HG03354 (cell line): ENCODE data around the gene VAPA.

Source experiments
- ATAC-seq: cut with Tn5 transposase; IDR thresholded peaks from one replicate; pipeline ENCODE4 v1.9.1; 2021; ENCODE audit warnings: mild to moderate bottlenecking; ENCODE audit not compliant: unreplicated experiment, poor library complexity, severe bottlenecking

Gene VAPA

DNA sequence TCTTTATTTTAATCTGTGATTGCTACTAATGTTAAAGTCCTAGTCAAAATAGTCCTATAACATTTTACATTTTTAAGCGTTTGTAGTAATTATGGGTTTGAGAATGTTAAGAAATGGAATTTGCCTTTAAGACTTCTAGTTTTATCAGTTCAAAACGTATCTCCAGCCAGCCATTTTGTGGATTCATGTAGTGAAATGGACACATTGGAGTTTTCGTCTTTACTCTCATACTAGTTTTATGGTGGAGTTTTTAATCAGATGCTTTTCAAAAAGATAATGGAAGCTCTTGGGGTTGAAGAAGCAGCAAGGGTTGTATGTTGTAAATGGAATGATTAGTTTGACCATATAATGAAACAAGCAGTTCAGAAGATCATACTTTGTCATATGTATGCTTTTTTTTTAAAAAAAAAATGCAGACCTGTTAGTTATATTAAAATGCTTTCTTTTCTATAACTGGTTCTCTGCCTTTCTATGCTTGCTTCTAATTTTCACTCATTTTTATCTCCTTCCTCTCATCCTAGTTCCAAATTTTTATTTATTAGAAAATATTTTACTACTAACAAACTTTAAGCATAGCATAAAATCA is 16.6 kb downstream of the VAPA start:
- no peak for ATAC-seq

DNA sequence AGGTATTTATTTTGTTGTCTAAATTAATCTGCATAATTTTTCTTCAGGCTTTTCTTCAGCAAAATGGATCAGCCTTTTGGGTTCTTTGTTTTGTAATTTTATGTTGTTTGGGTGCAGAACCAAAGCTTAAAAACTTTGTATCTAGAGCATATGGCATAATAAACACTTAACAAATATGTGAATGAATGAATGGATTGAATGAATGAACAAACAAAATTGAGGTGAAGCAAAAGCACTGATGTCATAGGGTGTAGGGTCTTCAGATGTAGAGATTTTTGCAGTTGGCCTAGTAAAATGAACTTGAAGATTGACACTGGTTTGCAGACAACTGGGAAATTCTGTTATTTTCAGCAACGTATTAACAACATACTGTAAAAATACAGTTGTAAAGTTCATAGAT is 17.3 kb downstream of the VAPA start:
- no peak for ATAC-seq

DNA sequence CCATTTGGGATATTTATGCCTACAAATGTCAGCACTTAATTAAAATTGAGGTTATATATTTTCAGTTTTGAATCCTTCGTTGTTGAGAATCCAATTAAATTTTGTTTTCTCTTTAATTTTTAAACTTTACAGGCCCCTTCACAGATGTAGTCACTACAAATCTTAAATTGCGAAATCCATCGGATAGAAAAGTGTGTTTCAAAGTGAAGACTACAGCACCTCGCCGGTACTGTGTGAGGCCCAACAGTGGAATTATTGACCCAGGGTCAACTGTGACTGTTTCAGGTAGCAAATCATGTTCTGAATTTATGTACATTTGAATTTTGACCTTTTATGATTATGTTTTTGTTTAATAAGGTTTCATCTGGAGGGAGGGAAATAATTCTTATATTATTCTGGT is 17.9 kb downstream of the VAPA start:
- no peak for ATAC-seq

GRCh38 chr18:9933865-9934264 is 20.0 kb downstream of the VAPA start:
- ATAC-seq, result no peak

- ATAC-seq, result no peak
These were observed 20.5 kb downstream of the VAPA start for GRCh38 chr18:9934274-9934673.

- ATAC-seq, result no peak
These were observed 27.3 kb downstream of the VAPA start for GRCh38 chr18:9941103-9941502.

DNA sequence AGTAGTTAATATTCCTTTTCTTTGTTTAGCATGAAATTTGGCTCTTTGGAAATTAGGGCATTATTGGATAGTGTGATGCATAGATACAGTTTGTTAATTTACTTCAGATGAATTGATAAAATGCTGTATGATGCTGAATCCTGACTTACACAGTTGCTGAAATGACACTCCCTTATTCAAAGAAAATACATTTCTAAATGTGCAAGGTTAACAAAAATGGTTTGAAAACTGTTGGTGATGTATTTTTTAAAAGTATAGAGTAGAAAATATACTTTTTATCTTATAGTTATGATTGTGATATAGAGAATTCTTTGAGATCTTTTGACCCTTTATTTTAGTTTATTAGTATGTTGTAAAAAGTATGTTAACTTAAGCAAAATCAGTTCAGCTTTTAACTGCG is 27.8 kb downstream of the VAPA start:
- ATAC-seq, result no peak

DNA sequence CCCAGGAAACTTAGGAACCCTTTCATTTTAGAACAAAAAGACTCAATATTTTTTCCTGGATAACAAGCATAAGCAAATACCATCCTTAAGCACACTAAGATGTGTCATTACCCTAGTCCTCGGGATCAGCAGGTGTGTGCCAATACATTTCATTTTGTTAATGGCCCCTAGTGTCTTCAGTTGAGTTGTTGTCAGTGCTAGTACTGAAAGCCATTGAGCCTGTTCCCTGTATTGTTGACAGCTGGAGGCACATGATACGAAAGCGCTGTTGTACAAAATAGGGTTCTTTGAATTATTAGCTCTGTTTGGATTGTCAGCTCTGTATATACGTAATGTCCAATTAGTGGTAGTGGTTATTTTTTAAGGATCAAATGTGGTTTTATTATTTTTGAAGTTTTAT is 29.5 kb downstream of the VAPA start:
- no peak for ATAC-seq

- no peak for ATAC-seq
These were observed 31.0 kb downstream of the VAPA start for GRCh38 chr18:9944805-9945204.

- ATAC-seq, result no peak
These were observed 33.0 kb downstream of the VAPA start for GRCh38 chr18:9946831-9947230.

DNA sequence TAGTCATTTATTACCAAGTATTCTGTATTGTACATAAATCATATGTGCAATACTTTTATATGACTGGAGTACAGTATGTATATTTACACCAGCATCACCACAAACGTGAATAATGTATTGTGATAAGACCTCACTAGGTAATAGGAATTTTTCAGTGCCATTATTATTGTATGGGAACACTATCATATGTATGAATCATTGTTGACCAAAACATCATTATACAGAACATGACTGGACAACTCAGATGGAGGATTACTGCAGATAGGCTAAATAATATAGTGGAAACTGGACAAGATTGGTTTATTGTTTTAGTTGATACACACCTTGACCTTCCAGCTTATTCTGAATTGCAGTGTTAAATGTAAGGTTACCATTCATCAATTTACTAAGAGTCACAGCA is 33.4 kb downstream of the VAPA start:
- no peak for ATAC-seq

GRCh38 chr18:9949315-9949714 is 35.5 kb downstream of the VAPA start:
- ATAC-seq, result no peak

GRCh38 chr18:9949861-9950260 is 36.0 kb downstream of the VAPA start:
- no peak for ATAC-seq

- no peak for ATAC-seq
These were observed 36.6 kb downstream of the VAPA start for GRCh38 chr18:9950289-9951016.

DNA sequence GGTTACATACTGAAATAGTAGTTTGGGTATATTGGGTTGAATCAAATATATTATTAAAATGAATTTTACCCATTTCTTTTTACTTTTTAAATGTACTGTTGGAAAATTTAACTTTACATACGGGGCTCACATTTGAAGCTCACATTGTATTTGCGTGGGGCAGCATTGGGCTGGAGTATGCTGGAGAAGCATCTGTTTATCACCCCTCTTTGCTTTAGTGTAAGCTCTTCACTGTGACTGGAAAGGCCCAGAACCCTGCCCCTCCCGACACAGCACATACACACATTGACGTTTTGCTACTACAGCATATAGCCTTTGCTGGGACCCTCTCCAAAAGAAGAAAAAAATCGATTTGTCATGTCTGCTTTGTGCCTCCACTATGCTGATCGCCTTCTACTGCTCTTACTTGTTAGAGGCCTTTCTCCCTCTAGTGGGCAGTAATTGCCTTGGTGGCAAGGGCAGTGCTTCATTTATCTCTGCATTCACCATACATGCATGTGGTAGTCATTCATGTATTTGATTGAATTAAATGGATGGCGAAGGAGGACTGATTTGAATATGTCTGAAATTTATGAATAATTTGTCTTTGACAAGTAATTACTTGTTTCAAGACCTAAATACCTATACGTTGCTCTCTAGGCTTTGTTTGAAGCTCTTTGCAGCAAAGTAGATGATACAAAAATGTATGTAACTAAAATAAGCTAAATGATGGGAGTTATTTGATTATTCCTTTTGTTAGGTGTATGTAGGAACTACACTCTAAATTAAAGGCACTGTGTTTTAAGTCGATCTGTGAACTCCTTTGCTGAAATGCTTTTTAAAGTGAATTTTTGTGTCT is 37.4 kb downstream of the VAPA start:
- no peak for ATAC-seq

DNA sequence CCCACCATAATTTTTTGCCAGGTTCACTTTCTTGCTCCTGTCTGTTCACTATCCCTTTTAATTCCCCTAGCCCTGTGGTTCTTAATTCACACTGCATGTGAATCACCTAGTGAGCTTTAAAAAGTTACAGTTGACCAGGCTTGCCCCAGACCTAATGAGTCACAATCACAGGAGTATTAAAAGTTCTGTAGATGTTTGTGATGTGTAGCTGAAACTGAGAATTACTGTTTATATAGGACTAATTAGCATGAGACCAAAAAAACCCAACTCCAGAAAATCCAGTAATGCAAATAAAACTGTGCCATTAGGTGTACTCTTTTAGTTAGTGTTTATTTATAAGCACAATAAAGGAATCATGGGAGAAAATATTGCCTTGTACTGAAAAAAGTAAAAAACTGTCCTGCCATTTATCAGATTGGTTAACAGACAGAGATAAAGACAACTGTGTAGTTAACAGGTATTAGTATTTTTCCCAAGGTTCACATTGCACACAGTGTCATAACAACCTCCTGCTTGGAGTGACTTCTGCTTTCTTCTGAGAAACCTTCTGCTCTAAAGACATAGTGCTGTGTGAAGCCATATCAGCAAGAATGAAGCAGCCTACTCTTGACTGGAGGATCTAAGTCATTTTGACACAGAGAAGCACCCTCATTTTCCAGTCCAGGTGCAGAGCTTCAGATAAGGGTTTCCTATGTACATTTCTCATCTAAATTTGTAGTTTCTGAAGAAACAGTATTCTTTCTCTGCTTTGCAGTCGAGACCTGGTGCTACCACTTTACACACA is 39.0 kb downstream of the VAPA start:
- ATAC-seq, result no peak

DNA sequence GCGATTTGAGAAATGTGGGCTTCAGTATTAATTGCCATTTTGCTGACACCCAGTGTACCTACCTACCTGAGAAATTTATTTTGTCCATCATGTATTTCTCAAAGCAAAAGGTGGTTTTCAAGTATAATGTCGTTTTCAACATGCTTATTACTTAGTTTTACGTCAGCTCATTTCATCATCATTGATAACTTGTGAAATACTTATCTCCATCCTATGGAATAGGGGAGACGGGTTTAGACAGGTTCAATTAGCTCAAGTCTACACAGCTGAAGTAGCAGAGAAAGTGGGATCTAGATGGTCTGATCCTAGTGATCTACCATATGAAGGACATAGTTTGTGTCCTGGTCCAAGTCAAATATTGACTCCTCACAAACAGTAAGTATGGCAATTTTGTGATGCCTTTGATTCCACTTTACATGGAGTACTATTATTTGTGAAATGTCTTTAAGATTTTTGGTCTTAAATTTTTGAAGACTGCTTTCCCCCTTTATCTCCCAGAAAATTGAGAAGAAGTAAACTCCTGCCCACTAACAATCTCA is 45.1 kb downstream of the VAPA start:
- ATAC-seq, result no peak

DNA sequence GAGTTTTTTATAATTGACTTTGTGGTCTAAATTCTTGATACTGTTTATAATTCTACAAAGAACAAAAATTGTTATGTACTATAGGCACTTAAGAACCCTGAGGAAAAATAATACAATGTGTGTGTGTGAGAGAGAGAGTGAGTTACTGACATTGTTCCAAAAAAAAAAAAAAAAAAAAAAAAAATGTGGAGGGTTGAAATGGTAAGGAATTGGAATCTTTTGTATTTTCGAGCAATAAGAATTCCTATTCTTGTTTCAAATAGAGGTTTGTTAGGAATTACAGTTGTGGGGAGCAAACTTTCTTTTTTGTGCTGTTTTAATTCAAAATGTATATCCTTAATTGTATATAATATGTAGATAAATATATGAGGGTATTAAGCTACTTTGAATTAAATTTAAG is 45.7 kb downstream of the VAPA start:
- no peak for ATAC-seq

GRCh38 chr18:9960258-9960904 is 46.6 kb downstream of the VAPA start:
- ATAC-seq, result no peak
